Kidney epithelial cell (primary cell): ENCODE results near the gene CYB5RL. TPM values are rescaled to one million over a fixed set of nuclear protein-coding genes. Genes with fewer than 3 reads are reported as not detected.

Experiments
- DNase-seq: peaks from one replicate; pipeline ENCODE4 v3.0.0-alpha.2; 2010; ENCODE audit warnings: low read depth
- H3K27me3 ChIP-seq: 2 replicates; pipeline ENCODE4 v1.6.0; 2011; ENCODE audit warnings: low read length; ENCODE audit not compliant: control insufficient read depth, insufficient read depth
- H3K36me3 ChIP-seq: 2 replicates; pipeline ENCODE4 v1.5.1; 2011; ENCODE audit warnings: low read length; ENCODE audit not compliant: control insufficient read depth, insufficient read depth
- H3K4me3 ChIP-seq: 2 replicates; pipeline ENCODE4 v1.5.1; 2011; ENCODE audit warnings: low read depth, mild to moderate bottlenecking, control low read depth, low read length
- total RNA-seq: library from RNA; depleted of rRNA; stranded (reverse); fragments of >200 nt; gene quantifications from 2 replicates; pipeline ENCODE4 v1.2.3, GENCODE V29; 2015
- TF ChIP-seq, protein P1 (sequence below): IDR thresholded peaks from 2 replicates; pipeline ENCODE4 v1.5.1; 2011; ENCODE audit warnings: mild to moderate bottlenecking, moderate library complexity, low read length, control low read depth, inconsistent platforms; ENCODE audit not compliant: insufficient read depth, poor library complexity, severe bottlenecking

The CYB5RL gene
- total RNA-seq = 6.5 and 6.6 TPM in 2 replicates

GRCh38 chr1:54199765-54200518, at the start of gene CYB5RL, which contains the start of gene MRPL37:
TSS of gene CYB5RL (minus strand) at chr1:54200030. CDS start at chr1:54195616, 4,414 bp downstream.
TSS of gene MRPL37 (plus strand) at chr1:54200167. CDS start at chr1:54200244, 77 bp downstream.
- peak within 1 kb of the TSS; percentile 91 for H3K4me3 ChIP-seq
- H3K36me3 ChIP-seq = no peaks in the 10 kb centered on the region
- H3K27me3 ChIP-seq = no peaks in the 10 kb centered on the region
- DNase-seq = peak; percentile 90
- TF ChIP-seq, protein P1, sequence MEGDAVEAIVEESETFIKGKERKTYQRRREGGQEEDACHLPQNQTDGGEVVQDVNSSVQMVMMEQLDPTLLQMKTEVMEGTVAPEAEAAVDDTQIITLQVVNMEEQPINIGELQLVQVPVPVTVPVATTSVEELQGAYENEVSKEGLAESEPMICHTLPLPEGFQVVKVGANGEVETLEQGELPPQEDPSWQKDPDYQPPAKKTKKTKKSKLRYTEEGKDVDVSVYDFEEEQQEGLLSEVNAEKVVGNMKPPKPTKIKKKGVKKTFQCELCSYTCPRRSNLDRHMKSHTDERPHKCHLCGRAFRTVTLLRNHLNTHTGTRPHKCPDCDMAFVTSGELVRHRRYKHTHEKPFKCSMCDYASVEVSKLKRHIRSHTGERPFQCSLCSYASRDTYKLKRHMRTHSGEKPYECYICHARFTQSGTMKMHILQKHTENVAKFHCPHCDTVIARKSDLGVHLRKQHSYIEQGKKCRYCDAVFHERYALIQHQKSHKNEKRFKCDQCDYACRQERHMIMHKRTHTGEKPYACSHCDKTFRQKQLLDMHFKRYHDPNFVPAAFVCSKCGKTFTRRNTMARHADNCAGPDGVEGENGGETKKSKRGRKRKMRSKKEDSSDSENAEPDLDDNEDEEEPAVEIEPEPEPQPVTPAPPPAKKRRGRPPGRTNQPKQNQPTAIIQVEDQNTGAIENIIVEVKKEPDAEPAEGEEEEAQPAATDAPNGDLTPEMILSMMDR = no peak

DNA sequence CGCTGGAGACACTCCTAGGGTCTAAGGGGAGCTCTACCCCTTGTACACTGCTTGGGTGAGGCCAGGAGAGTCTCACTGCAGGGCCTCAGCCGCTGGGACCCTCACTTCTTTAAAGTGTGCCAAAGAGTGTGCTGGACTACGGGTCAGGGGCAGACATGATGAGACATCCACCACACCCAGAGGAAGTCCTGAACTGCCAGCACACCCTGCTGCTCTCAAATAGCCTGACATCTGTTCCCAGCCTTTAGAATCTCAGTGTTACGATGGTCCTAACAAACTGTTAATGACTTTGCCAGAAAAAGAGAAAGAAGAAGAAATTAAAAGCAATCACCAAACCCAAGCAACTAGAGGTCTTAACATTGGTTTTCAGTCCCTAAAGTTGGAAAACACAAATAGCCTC, 49.1 kb upstream of the CYB5RL start:
- Histone ChIP-seq H3K4me3 (no peak overlapping the region), H3K27me3 (no peaks in the 10 kb centered on the region), H3K36me3 (no peaks in the 10 kb centered on the region)
- no peak for DNase-seq
- TF ChIP-seq, protein P1 = no peak

- Histone ChIP-seq H3K4me3 (no peak overlapping the region), H3K36me3 (no peaks in the 10 kb centered on the region), H3K27me3 (no peaks in the 10 kb centered on the region)
- DNase-seq = no peak
- TF ChIP-seq, protein P1 = no peak
Measured at GRCh38 chr1:54247863-54248515, 48.2 kb upstream of the CYB5RL start.

DNA sequence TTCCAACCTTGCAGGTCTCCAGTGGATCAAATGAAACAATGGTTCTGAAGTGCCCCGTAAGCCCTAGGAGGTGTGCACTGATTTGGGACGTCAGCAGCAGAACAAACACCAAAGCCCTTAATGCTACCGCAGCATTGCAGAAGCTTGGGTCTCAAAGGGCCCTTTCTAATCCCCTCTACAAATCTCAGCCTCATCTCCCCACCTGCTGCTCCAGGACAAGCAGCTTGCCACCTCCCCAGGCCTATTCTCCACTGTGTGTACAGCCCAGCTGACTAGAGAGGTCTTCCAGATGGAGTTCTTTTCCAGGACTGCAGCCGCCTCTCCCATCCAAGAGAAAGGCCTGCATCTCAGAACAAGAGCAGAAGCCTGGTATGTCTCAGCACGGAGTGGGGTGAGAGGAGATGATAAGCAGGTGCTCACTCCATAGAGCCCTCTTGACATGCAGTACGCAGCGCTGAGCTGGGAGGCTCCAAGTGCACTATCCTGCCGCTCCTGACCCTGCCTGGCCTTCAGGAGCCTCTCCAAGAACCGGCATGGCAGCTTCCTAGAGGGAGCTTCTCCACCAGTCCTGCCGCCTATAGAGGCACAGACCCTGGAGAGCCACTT, 46.4 kb upstream of the CYB5RL start:
- no peaks in the 10 kb centered on the region for H3K27me3 ChIP-seq
- H3K36me3 ChIP-seq = no peaks in the 10 kb centered on the region
- no peak for DNase-seq
- TF ChIP-seq, protein P1 = no peak
- H3K4me3 ChIP-seq = no peak overlapping the region

DNA sequence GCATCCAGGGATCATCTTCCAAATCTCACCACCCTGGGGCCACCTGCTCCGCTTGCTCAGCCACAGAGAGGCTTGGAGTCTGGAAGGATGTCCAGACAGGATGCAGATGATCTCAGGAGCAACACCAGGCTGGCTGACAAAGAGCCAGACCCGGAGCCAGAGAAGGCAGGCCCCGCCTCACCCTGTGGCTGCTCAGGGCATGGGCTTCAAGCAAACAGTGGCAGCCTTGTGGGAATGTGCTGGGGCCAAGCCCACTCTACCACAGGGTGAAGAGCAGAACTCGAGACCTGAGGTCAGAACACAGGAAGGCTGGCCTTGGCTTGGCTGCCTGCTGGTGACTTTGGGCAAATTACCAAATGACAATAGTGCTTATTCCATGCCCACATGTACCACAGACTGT, 45.7 kb upstream of the CYB5RL start:
- no peak for DNase-seq
- Histone ChIP-seq H3K4me3 (no peak overlapping the region), H3K36me3 (no peaks in the 10 kb centered on the region), H3K27me3 (no peaks in the 10 kb centered on the region)
- TF ChIP-seq, protein P1 = no peak
